ENCODE results near the gene RPL22L1. TPM values are rescaled to one million over a fixed set of nuclear protein-coding genes. Genes with fewer than 3 reads are reported as not detected.
"Not testable (repeated sequence)": the region's sequence is repeated elsewhere in the genome, so short reads cannot be mapped to it uniquely, and the experiment has no call there.

RPL22L1 gene
- total RNA-seq, 6 donors from 2014 or later: 4.2 to 33.7 (median 29.0) TPM

DNA sequence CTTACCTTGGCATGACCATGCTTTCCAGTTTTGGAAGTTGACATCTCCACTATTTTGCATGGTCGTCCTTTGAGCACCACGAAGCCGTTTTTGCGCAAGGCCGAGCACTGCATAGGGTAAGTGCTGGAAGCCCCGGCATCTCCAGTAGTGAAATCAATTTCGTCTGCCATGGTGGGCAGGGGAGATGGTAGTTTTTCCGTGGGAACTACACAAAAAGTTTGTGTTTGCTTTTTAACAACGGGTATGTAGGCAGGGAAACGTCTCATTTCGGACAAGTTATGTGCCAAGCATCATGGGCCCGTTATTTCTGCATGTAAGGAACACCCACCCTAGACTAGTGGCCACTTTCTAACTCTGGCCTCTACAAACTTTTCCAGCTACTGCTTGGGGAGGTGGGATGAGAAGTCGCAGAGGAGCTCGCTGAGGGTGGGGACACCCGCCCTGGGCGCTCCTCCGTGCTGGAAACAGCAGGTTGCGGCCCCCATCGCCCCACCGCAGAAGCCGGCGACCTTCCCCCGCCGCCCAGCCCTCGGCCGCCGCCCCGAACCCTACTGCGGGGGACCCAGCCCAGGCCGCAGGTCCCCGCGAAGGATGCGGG is 37.7 kb upstream of the RPL22L1 start:
- ATAC-seq (ENCODE audit: low FRiP score in 2 of 2): no peak
- H3K27me3 ChIP-seq: no peaks in the 10 kb centered on the region
- H3K9me3 ChIP-seq: peaks cover 3 to 23% (median 6%) of the 10 kb centered on the region in 4 donors
- 27 to 29% methylated on average over 9 to 14 of the region's 33 CpGs for WGBS, 2 donors
- H3K4me3 ChIP-seq: peak overlapping the region; percentile 12 to 66 (median 60)
- TF ChIP-seq POLR2AphosphoS5 (IDR thresholded peaks at IDR 0.05) (no peak), POLR2A (IDR thresholded peaks at IDR 0.05) (no peak)
- peak overlapping the region in 3 of 4 donors; percentile 44 to 70 (median 55) for H3K27ac ChIP-seq
- peaks cover 8 to 21% (median 9%) of the 10 kb centered on the region in 4 donors for H3K4me1 ChIP-seq
- DNase-seq: no peak
- no peaks in the 10 kb centered on the region for H3K36me3 ChIP-seq

DNA sequence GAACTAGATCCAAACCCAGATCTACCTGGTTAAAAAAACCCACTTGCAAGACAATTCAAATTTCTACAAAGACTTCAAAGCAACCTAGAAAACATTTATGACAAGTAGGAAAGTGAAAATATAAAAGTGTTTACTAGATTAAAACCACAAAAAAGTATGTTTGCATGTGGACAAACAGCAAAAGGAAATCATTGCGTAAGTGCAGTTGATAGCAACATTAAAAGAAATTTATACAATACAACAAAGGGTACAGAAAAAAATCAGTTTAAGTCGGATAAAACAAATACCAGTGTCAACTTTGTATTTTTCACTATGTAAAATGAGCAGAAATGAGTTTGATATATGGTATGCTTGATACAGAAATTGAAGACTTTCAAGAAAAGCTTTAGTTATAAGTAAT is 35.9 kb upstream of the RPL22L1 start:
- H3K4me3 ChIP-seq: no peak overlapping the region
- H3K27me3 ChIP-seq: no peaks in the 10 kb centered on the region
- ATAC-seq (ENCODE audit: low FRiP score in 2 of 2) (no peak), DNase-seq (no peak)
- WGBS, 2 donors: 75 to 85% methylated on average over 2 of the region's 2 CpGs
- no peak overlapping the region for H3K27ac ChIP-seq
- peaks cover 8 to 21% (median 9%) of the 10 kb centered on the region in 4 donors for H3K4me1 ChIP-seq
- no peak for TF ChIP-seq POLR2AphosphoS5 (IDR thresholded peaks at IDR 0.05)
- H3K36me3 ChIP-seq: no peaks in the 10 kb centered on the region
- H3K9me3 ChIP-seq: peaks cover 3 to 20% (median 5%) of the 10 kb centered on the region in 4 donors

DNA sequence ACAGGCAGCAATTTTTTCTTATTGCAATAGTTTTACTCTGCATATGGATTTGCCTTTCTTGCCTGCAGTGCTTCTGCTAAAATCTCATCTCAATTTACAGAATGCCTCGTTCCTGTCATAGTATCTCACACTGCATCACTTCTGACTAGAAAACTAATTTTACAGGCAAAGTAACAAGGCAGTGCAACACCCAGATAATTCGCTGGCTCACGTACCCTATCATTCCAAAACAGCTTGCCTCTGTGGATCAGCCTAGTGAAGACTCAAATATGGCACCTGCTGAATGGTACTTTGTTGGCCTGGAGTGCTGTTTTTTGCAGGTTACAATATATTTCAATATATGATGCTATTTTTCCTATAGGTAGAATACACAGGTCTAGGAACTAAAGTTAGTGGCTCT is 33.1 kb upstream of the RPL22L1 start:
- Histone ChIP-seq H3K36me3 (no peaks in the 10 kb centered on the region), H3K4me1 (peaks cover 5 to 10% (median 8%) of the 10 kb centered on the region in 4 donors), H3K4me3 (no peak overlapping the region), H3K27me3 (no peaks in the 10 kb centered on the region), H3K9me3 (no peaks in the 10 kb centered on the region), H3K27ac (no peak overlapping the region)
- ATAC-seq (ENCODE audit: low FRiP score in 2 of 2): no peak
- DNase-seq: no peak
- no peak for TF ChIP-seq POLR2A (IDR thresholded peaks at IDR 0.05)
- no peak for TF ChIP-seq POLR2AphosphoS5 (IDR thresholded peaks at IDR 0.05)
- TF ChIP-seq, protein P1, sequence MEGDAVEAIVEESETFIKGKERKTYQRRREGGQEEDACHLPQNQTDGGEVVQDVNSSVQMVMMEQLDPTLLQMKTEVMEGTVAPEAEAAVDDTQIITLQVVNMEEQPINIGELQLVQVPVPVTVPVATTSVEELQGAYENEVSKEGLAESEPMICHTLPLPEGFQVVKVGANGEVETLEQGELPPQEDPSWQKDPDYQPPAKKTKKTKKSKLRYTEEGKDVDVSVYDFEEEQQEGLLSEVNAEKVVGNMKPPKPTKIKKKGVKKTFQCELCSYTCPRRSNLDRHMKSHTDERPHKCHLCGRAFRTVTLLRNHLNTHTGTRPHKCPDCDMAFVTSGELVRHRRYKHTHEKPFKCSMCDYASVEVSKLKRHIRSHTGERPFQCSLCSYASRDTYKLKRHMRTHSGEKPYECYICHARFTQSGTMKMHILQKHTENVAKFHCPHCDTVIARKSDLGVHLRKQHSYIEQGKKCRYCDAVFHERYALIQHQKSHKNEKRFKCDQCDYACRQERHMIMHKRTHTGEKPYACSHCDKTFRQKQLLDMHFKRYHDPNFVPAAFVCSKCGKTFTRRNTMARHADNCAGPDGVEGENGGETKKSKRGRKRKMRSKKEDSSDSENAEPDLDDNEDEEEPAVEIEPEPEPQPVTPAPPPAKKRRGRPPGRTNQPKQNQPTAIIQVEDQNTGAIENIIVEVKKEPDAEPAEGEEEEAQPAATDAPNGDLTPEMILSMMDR (IDR thresholded peaks at IDR 0.05): no peak
- TF ChIP-seq EP300 (IDR thresholded peaks at IDR 0.05): no peak
- 97 to 98% methylated on average over 3 of the region's 3 CpGs for WGBS, 2 donors

DNA sequence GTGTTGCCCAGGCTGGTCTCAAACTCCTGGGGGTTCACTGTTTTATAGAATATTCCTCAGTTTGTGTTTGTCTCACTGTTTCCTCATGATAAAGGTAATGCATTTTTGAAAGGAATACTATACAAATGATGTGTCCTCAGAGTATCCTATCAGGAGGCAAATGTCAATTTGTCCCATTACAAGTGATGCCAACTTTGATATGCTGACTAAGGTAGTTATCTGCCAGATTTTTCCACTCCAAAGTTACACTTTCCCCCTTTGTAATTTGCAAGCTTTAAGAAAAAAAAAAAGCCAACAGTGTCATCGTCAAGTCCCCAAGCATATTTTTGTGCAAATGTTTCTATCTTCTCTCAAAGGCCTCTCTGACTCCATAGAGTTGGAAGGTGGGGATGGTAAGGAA is 29.5 kb upstream of the RPL22L1 start:
- ATAC-seq (ENCODE audit: low FRiP score in 2 of 2): no peak
- DNase-seq: no peak
- TF ChIP-seq, protein P1 (IDR thresholded peaks at IDR 0.05): no peak
- TF ChIP-seq EP300 (IDR thresholded peaks at IDR 0.05): no peak
- TF ChIP-seq POLR2AphosphoS5 (IDR thresholded peaks at IDR 0.05): no peak
- TF ChIP-seq POLR2A (IDR thresholded peaks at IDR 0.05): no peak
- Histone ChIP-seq H3K4me3 (no peak overlapping the region), H3K27me3 (no peaks in the 10 kb centered on the region), H3K4me1 (no peaks in the 10 kb centered on the region), H3K27ac (no peak overlapping the region), H3K36me3 (no peaks in the 10 kb centered on the region), H3K9me3 (no peaks in the 10 kb centered on the region)
- 89 to 98% methylated on average over 1 of the region's 1 CpG for WGBS, 2 donors

DNA sequence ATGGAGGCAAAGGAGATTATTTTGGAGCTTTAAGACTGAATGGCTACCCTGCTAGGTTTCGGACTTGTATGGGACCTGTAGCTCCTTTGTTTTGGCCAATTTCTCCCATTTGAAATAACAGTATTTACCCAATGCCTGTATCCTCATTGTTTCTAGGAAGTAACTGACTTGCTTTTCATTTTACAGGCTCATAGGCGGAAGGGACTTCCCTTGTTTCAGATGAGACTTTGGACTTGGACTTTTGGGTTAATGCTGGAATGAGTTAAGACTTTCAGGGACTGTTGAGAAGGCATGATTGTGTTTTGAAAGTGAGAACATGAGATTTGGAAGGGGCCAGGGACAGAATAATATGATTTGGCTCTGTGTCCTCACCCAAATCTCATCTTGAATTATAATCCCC is 28.0 kb upstream of the RPL22L1 start:
- H3K4me3 ChIP-seq: no peak overlapping the region
- H3K36me3 ChIP-seq: no peaks in the 10 kb centered on the region
- no peaks in the 10 kb centered on the region for H3K27me3 ChIP-seq
- WGBS, 2 donors: 97 to 100% methylated on average over 2 of the region's 2 CpGs
- no peak for DNase-seq
- no peaks in the 10 kb centered on the region for H3K9me3 ChIP-seq
- no peak overlapping the region for H3K27ac ChIP-seq
- H3K4me1 ChIP-seq: no peaks in the 10 kb centered on the region
- ATAC-seq (ENCODE audit: low FRiP score in 2 of 2): no peak
- TF ChIP-seq POLR2A (IDR thresholded peaks at IDR 0.05) (no peak), POLR2AphosphoS5 (IDR thresholded peaks at IDR 0.05) (no peak), EP300 (IDR thresholded peaks at IDR 0.05) (no peak)
- TF ChIP-seq, protein P1 (IDR thresholded peaks at IDR 0.05): no peak

DNA sequence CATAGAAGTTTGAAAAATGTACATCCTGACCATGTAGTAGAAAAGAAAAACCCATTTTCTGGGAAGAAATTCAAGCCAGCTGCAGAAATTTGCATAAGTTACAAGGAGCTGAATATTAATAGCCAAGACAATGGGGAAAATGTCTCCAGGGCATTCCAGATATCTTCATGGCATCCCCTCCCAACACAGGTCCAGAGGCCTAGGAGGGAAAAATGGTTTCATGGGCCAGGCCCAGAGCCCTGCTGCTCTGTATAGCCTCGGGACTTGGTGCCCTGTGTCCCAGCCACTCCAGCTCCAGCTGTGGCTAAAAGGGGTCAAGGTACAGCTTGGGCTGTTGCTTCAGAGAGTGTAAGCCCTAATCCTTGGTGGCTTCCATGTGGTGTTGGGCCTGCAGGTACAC is 27.2 kb upstream of the RPL22L1 start:
- not testable (repeated sequence) for H3K27ac ChIP-seq; H3K9me3 ChIP-seq; DNase-seq; ATAC-seq (ENCODE audit: low FRiP score in 2 of 2); H3K4me3 ChIP-seq; H3K27me3 ChIP-seq; H3K36me3 ChIP-seq; H3K4me1 ChIP-seq
- 100% methylated on average over 1 of the region's 1 CpG; no CpG with 5 or more reads in 1 of the 2 donors for WGBS, 2 donors
